GM12875 (cell line): ENCODE measurements around the gene MYO7A.

Experiments
- H3K4me3 ChIP-seq: one replicate; pipeline ENCODE4 v1.5.1; 2011; ENCODE audit warnings: low read depth, low read length, control low read depth
- TF ChIP-seq, protein P1 (sequence below): IDR thresholded peaks from 2 replicates; pipeline ENCODE4 v1.5.1; 2011; ENCODE audit warnings: low read depth, mild to moderate bottlenecking, control low read depth, inconsistent platforms, low read length, moderate library complexity, borderline replicate concordance; ENCODE audit not compliant: insufficient read depth

Gene MYO7A

DNA sequence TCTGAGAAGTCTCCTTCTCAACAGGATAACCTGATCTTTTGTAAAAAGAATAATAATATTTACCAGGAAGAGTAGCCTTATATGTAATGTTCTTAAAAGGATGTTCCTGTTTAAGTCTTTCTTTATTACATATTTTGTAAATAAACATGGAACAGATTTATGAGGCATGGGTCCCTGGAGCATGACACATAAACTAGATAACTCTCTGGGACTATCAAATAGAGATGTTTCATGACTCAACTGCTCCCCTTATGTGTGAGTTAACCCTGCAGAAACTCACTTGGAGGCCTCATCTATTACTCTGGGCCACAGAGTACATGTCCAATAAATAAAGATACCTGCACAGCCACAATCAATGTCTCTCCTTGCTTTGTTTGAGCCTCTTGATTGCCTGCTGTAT, 108.9 kb downstream of the MYO7A start:
- TF ChIP-seq, protein P1, sequence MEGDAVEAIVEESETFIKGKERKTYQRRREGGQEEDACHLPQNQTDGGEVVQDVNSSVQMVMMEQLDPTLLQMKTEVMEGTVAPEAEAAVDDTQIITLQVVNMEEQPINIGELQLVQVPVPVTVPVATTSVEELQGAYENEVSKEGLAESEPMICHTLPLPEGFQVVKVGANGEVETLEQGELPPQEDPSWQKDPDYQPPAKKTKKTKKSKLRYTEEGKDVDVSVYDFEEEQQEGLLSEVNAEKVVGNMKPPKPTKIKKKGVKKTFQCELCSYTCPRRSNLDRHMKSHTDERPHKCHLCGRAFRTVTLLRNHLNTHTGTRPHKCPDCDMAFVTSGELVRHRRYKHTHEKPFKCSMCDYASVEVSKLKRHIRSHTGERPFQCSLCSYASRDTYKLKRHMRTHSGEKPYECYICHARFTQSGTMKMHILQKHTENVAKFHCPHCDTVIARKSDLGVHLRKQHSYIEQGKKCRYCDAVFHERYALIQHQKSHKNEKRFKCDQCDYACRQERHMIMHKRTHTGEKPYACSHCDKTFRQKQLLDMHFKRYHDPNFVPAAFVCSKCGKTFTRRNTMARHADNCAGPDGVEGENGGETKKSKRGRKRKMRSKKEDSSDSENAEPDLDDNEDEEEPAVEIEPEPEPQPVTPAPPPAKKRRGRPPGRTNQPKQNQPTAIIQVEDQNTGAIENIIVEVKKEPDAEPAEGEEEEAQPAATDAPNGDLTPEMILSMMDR, result no peak
- no peak overlapping the region for H3K4me3 ChIP-seq

DNA sequence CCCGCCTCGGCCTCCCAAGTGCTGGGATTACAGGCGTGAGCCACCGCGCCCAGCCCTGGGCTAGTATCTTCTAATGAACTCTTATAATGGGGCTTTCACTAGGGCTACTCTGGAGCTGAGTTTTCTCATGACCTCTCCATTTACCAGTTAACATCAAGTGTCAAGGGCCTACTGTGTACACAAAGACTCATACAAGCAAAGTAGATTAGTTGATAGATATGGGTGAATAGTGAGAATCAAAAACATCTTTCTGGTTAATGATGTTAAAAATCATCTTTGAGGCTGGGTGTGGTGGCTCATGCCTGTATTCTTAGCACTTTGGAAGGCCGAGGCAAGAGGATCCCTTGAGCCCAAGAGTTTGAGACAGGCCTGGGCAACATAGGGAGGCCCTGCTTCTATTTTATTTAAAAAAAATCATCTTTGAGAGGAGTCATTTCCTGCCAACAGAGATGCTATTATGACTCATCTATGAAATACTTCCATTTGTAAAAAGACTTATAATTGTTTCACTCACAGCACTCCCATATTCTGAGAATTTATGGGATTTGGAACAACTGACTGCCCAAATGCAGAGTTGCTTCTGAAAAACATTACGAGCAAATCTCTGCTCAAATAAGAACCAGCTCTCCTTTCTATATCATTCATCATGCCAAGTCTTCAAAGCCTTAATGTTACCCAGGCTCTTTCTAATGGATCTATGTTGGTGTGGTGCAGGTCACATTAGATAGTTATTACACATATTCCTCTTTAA, 116.4 kb downstream of the MYO7A start:
- TF ChIP-seq, protein P1, result no peak
- H3K4me3 ChIP-seq, result no peak overlapping the region

DNA sequence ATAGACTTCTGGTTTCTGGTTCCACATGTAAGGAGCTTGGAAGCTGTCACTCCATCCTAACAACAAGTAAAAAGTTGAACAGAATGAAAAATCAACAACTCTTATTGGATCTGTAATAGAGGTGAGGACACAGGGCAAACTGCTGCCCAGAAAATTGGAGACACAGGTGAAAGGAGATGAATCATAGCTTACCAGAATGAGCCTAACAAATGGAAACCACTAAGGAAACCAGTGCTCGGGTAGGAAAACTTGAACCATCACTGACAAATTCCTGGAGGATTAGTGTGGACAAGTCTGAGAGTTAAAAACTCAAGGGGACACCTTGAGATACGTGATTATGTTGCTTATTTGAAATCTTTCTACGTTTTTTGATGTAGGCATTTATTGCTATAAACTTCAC, 121.4 kb downstream of the MYO7A start:
- no peak overlapping the region for H3K4me3 ChIP-seq
- TF ChIP-seq, protein P1, result no peak

DNA sequence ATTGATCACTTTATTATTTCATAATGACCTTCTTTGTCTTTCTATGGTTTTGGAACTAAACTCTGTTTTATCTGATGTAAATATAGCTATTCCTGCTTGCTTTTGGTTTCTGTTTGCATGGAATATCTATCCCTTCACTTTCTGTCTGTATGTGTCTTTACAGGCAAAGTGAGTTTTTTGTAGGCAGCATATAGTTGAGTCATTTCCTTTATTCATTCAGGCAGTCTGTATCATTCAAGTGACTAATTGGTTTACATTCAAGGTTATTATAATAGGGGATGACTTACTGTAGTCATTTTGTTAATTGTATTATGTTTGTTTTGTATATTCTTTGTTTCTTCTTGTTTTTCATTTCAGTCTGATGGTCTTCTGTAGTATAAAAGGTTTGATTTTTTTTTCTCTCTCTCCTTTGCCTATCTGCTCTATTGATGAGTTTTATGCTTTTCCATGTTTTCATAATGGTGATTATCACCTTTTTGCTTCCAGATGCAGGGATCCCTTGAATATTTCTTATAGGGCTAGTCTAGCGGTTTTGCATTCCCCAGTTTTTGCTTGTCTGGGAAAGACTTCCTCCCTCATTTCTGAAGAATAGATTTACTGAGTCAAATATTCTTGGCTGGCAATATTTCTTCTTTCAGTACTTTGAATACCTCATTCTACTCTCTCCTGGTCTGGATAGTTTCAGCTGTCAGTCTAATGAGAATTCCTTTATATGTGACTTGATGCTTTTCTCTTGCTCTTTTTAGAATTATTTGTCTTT, 123.0 kb downstream of the MYO7A start:
- TF ChIP-seq, protein P1, result no peak
- no peak overlapping the region for H3K4me3 ChIP-seq

DNA sequence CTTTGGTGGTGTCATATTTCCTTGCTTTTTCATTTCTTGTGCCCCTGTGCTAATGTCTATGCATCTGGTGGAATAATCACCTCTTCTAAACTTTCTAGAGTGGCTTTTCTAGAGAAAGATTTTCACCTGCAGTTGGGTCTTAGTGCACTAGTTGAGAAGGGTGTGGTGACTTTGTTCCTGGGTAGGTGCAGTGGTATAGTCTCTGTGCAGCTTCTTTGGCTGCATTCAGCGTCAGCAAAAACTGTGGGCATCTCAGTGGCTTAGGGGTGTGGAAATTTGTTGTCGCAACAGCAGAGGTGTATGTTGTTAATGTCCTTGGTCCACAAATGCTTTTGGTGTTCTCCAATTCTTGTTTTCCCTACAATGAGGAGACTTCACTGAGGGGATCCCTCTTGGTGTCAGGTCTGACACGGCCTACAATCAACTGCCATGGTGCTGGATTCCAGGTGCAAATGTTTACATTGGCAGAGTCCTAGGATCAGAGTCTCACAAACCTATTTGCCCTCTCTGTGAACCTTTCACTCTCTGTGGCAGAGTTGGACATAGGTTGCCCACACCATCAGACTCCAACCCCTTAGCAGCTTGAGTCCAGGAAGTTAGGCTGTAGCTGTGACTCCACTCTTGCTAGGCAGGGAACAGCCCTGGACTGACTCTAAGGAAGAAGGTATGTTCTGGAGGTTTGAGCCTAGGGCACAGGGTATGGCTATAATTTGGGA, 124.7 kb downstream of the MYO7A start:
- no peak overlapping the region for H3K4me3 ChIP-seq
- TF ChIP-seq, protein P1, result no peak

DNA sequence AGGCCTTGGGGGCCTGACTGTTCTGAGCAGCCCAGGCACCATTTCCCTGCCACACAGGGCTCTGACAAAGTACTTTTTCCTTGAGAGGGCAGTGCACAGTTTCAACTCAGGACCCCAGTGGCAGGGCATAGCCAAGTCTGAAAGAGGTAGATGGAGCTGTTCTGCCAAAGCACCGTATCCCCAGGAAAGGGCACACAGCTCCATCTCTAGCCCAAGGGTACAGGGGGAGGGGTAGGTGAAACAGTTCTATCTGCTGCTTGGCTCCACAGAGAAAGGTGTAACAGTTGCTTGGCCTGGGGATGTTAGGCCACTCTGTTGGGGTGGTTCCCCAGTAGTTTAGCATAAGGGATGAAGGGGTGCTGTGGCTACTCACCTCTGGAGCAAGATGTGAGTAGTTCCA, 125.6 kb downstream of the MYO7A start:
- TF ChIP-seq, protein P1, result no peak
- no peak overlapping the region for H3K4me3 ChIP-seq
